ENCODE data around the gene CANT1. TPM values are rescaled to one million over a fixed set of nuclear protein-coding genes. Genes with fewer than 3 reads are reported as not detected.

CANT1 gene
- total RNA-seq, 1 experiment from 2014 or later, result 54.2 TPM

- no peaks in the 10 kb centered on the region for H3K36me3 ChIP-seq (ENCODE audit: insufficient read depth, low read length, poor library complexity, severe bottlenecking)
- TF ChIP-seq EZH2 (IDR thresholded peaks at IDR 0.05; ENCODE audit: borderline replicate concordance, low read depth, low read length, poor library complexity, severe bottlenecking) (no peak), CTCF (conservative IDR thresholded peaks at IDR 0.05; ENCODE audit: low read depth, low read length) (no peak)
- intact Hi-C loops (cut with micrococcal nuclease; ENCODE audit: unreplicated experiment), result no loop called here
- no peaks in the 10 kb centered on the region for H3K9me3 ChIP-seq (ENCODE audit: low read depth, low read length, poor library complexity, severe bottlenecking)
- H3K4me3 ChIP-seq (ENCODE audit: low read depth, low read length, poor library complexity, severe bottlenecking), result no peak overlapping the region
- H3K27ac ChIP-seq (ENCODE audit: low read depth, low read length, poor library complexity, severe bottlenecking), result no peak overlapping the region
- POLR2A ChIA-PET (ENCODE audit: low non-redundant PET), result no interaction called here
- no peaks in the 10 kb centered on the region for H3K27me3 ChIP-seq (replicated peaks; ENCODE audit: insufficient read depth, low read depth, low read length, poor library complexity)
- CTCF ChIA-PET, result no interaction called here
- no peaks in the 10 kb centered on the region for H3K4me1 ChIP-seq (ENCODE audit: insufficient read depth, low read length, poor library complexity, severe bottlenecking)
- DNase-seq (ENCODE audit: low spot score), result no peak
- no TSS peak for BruUV-seq (replicated peaks)
Measured at GRCh38 chr17:78957128-78957527, 52.4 kb downstream of the CANT1 start.

- Histone ChIP-seq H3K36me3 (ENCODE audit: insufficient read depth, low read length, poor library complexity, severe bottlenecking) (no peaks in the 10 kb centered on the region), H3K27me3 (replicated peaks; ENCODE audit: insufficient read depth, low read depth, low read length, poor library complexity) (no peaks in the 10 kb centered on the region), H3K27ac (ENCODE audit: low read depth, low read length, poor library complexity, severe bottlenecking) (no peak overlapping the region), H3K4me3 (ENCODE audit: low read depth, low read length, poor library complexity, severe bottlenecking) (no peak overlapping the region), H3K9me3 (ENCODE audit: low read depth, low read length, poor library complexity, severe bottlenecking) (peaks cover 4% of the 10 kb centered on the region), H3K4me1 (ENCODE audit: insufficient read depth, low read length, poor library complexity, severe bottlenecking) (no peaks in the 10 kb centered on the region)
- TF ChIP-seq CTCF (conservative IDR thresholded peaks at IDR 0.05; ENCODE audit: low read depth, low read length) (no peak), EZH2 (IDR thresholded peaks at IDR 0.05; ENCODE audit: borderline replicate concordance, low read depth, low read length, poor library complexity, severe bottlenecking) (no peak)
- CTCF ChIA-PET, result no interaction called here
- intact Hi-C loops (cut with micrococcal nuclease; ENCODE audit: unreplicated experiment), result no loop called here
- no peak for DNase-seq (ENCODE audit: low spot score)
- POLR2A ChIA-PET (ENCODE audit: low non-redundant PET), result no interaction called here
- no TSS peak for BruUV-seq (replicated peaks)
Measured at GRCh38 chr17:78956254-78956653, 53.3 kb downstream of the CANT1 start.

- H3K4me1 ChIP-seq (ENCODE audit: insufficient read depth, low read length, poor library complexity, severe bottlenecking), result no peaks in the 10 kb centered on the region
- CTCF ChIA-PET, result no interaction called here
- peaks cover 16% of the 10 kb centered on the region for H3K9me3 ChIP-seq (ENCODE audit: low read depth, low read length, poor library complexity, severe bottlenecking)
- no peak overlapping the region for H3K27ac ChIP-seq (ENCODE audit: low read depth, low read length, poor library complexity, severe bottlenecking)
- intact Hi-C loops (cut with micrococcal nuclease; ENCODE audit: unreplicated experiment), result no loop called here
- POLR2A ChIA-PET (ENCODE audit: low non-redundant PET), result no interaction called here
- H3K36me3 ChIP-seq (ENCODE audit: insufficient read depth, low read length, poor library complexity, severe bottlenecking), result no peaks in the 10 kb centered on the region
- no peaks in the 10 kb centered on the region for H3K27me3 ChIP-seq (replicated peaks; ENCODE audit: insufficient read depth, low read depth, low read length, poor library complexity)
- BruUV-seq (replicated peaks), result no TSS peak
- DNase-seq (ENCODE audit: low spot score), result no peak
- no peak for TF ChIP-seq CTCF (conservative IDR thresholded peaks at IDR 0.05; ENCODE audit: low read depth, low read length)
- no peak for TF ChIP-seq EZH2 (IDR thresholded peaks at IDR 0.05; ENCODE audit: borderline replicate concordance, low read depth, low read length, poor library complexity, severe bottlenecking)
- H3K4me3 ChIP-seq (ENCODE audit: low read depth, low read length, poor library complexity, severe bottlenecking), result no peak overlapping the region
Measured at GRCh38 chr17:78954684-78955083, 54.9 kb downstream of the CANT1 start.
